SK-N-SH (cell line): Measurements from ENCODE around the gene TRH.

ENCODE experiments used
- EP300 ChIP-seq, 2 experiments: IDR thresholded peaks; 2 replicates each; pipeline versions ENCODE4 v1.4.0 to v1.6.1; 2012; ENCODE audit warnings: borderline replicate concordance in 1 of 2, low read depth in 1 of 2, low read length in 1 of 2
- JUND ChIP-seq: IDR thresholded peaks from 2 replicates; pipeline ENCODE4 v1.4.0; 2012
- RAD21 ChIP-seq: IDR thresholded peaks from 2 replicates; pipeline ENCODE4 v1.6.1; 2012; ENCODE audit warnings: mild to moderate bottlenecking, low read length
- TF ChIP-seq, protein P1 (sequence below): IDR thresholded peaks from 2 replicates; pipeline ENCODE4 v1.4.0; 2012; ENCODE audit warnings: low read depth, borderline replicate concordance
- TF ChIP-seq, protein P2 (sequence below): fragments of 200-600 bp; sonication (generic); IDR thresholded peaks from 2 replicates; pipeline ENCODE4 v1.6.1; 2017; ENCODE audit warnings: antibody characterized with exemption, mild to moderate bottlenecking, moderate library complexity
- TF ChIP-seq, protein P3 (sequence below): IDR thresholded peaks from 2 replicates; pipeline ENCODE4 v1.6.1; 2012; ENCODE audit warnings: mild to moderate bottlenecking, low read depth, low read length, moderate library complexity

DNA sequence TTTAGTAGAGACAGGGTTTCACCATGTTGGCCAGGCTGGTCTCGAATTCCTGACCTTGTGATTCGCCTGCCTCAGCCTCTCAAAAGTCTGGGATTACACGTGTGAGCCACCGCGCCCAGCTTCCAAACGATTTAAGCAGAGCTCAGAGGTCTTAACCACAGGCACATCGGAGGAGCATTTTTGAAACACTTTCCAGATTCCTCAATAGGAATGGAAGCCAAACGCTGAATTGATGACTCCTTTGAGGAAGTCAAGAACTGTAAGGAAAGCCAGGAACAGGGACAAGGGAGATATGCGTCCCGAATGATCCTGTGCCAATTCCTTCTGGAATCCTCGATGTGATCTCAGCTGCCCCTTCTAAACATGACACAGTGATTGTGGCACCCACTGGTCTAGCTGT is 40.0 kb downstream of the TRH start:
- TF ChIP-seq, protein P1, sequence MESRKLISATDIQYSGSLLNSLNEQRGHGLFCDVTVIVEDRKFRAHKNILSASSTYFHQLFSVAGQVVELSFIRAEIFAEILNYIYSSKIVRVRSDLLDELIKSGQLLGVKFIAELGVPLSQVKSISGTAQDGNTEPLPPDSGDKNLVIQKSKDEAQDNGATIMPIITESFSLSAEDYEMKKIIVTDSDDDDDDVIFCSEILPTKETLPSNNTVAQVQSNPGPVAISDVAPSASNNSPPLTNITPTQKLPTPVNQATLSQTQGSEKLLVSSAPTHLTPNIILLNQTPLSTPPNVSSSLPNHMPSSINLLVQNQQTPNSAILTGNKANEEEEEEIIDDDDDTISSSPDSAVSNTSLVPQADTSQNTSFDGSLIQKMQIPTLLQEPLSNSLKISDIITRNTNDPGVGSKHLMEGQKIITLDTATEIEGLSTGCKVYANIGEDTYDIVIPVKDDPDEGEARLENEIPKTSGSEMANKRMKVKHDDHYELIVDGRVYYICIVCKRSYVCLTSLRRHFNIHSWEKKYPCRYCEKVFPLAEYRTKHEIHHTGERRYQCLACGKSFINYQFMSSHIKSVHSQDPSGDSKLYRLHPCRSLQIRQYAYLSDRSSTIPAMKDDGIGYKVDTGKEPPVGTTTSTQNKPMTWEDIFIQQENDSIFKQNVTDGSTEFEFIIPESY = no peak
- TF ChIP-seq EP300 (IDR thresholded peaks at IDR 0.05; ENCODE audit: borderline replicate concordance in 1 of 2, low read depth in 1 of 2, low read length in 1 of 2) (no peak), JUND (no peak), RAD21 (no peak)
- TF ChIP-seq, protein P2, sequence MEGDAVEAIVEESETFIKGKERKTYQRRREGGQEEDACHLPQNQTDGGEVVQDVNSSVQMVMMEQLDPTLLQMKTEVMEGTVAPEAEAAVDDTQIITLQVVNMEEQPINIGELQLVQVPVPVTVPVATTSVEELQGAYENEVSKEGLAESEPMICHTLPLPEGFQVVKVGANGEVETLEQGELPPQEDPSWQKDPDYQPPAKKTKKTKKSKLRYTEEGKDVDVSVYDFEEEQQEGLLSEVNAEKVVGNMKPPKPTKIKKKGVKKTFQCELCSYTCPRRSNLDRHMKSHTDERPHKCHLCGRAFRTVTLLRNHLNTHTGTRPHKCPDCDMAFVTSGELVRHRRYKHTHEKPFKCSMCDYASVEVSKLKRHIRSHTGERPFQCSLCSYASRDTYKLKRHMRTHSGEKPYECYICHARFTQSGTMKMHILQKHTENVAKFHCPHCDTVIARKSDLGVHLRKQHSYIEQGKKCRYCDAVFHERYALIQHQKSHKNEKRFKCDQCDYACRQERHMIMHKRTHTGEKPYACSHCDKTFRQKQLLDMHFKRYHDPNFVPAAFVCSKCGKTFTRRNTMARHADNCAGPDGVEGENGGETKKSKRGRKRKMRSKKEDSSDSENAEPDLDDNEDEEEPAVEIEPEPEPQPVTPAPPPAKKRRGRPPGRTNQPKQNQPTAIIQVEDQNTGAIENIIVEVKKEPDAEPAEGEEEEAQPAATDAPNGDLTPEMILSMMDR = no peak
- TF ChIP-seq, protein P3, sequence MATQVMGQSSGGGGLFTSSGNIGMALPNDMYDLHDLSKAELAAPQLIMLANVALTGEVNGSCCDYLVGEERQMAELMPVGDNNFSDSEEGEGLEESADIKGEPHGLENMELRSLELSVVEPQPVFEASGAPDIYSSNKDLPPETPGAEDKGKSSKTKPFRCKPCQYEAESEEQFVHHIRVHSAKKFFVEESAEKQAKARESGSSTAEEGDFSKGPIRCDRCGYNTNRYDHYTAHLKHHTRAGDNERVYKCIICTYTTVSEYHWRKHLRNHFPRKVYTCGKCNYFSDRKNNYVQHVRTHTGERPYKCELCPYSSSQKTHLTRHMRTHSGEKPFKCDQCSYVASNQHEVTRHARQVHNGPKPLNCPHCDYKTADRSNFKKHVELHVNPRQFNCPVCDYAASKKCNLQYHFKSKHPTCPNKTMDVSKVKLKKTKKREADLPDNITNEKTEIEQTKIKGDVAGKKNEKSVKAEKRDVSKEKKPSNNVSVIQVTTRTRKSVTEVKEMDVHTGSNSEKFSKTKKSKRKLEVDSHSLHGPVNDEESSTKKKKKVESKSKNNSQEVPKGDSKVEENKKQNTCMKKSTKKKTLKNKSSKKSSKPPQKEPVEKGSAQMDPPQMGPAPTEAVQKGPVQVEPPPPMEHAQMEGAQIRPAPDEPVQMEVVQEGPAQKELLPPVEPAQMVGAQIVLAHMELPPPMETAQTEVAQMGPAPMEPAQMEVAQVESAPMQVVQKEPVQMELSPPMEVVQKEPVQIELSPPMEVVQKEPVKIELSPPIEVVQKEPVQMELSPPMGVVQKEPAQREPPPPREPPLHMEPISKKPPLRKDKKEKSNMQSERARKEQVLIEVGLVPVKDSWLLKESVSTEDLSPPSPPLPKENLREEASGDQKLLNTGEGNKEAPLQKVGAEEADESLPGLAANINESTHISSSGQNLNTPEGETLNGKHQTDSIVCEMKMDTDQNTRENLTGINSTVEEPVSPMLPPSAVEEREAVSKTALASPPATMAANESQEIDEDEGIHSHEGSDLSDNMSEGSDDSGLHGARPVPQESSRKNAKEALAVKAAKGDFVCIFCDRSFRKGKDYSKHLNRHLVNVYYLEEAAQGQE = no peak
